HG03039 (cell line): ENCODE results near the gene CENPK.
"Not testable (repeated sequence)": the region's sequence is repeated elsewhere in the genome, so short reads cannot be mapped to it uniquely, and the experiment has no call there.

ENCODE experiments used
- ATAC-seq: cut with Tn5 transposase; IDR thresholded peaks from one replicate; pipeline ENCODE4 v1.9.1; 2021; ENCODE audit warnings: mild to moderate bottlenecking, moderate library complexity; ENCODE audit not compliant: unreplicated experiment

Gene CENPK

GRCh38 chr5:65562731-65563701 lies at the start of gene CENPK, which contains the start of gene PPWD1:
TSS of gene CENPK (minus strand) at chr5:65563168. CDS start at chr5:65554907, 8,261 bp downstream.
TSS of gene PPWD1 (plus strand) at chr5:65563296. CDS start at chr5:65563311, 15 bp downstream.
- ATAC-seq: peak; percentile 98

DNA sequence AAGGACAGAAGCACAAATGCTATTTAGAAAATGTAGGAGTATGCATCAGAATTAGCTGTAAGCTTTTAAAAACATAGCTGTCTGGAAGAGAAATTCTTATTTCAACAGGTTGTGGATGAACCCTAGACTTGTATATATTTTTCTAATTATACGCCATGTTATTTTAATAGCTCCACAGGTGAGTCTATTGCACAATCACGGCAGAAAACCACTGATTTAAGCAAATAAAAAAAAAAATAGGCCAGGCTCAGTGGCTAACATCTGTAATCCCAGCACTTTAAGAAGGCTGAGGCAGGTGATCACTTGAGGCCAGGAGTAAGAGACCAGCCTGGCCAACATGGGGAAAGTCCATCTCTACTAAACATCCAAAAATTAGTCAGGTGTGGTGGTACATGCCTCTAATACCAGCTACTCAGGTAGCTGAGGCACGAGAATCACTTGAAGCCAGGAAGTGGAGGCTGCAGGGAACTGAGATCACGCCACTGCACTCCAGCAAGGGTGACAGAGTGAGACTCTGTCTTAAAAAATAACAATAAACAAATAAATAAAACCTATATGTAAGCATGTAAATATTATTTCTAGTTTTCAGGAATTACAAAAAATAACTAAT lies 49.4 kb upstream of the CENPK start:
- ATAC-seq: no peak

DNA sequence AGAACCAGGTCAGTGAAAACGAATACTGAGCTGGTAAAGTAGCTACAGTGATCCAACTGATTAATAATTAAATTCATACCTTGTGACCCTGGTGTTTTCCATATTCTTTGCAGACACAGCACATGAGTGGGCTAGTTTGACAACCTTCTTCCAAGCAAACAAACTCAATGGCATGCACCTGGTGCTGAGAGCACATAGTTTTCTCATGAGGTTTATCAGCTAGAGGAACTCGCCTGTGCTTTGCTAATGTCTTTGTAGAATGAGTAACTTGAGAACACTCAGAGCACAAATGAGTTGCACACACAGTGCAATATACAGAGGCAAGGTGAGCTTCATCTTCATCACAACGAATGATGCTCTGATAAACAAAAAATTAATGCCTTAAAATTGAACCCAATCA lies 48.6 kb upstream of the CENPK start:
- no peak for ATAC-seq

DNA sequence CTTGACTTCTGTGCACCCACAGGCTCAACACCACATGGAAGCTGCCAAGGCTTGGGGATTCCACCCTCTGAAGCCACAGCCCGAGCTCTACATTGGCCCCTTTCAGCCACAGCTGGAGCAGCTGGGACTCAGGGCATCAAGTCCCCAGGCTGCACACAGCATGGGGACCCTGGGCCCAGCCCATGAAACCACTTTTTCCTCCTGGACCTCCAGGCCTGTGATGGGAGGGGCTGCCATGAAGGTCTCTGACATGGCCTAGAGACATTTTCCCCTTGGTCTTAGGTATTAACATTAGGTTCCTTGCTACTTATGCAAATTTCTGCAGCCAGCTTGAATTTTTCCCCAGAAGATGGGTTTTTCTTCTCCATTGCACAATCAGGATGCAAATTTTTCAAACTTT lies 38.8 kb upstream of the CENPK start:
- not testable (repeated sequence) for ATAC-seq

DNA sequence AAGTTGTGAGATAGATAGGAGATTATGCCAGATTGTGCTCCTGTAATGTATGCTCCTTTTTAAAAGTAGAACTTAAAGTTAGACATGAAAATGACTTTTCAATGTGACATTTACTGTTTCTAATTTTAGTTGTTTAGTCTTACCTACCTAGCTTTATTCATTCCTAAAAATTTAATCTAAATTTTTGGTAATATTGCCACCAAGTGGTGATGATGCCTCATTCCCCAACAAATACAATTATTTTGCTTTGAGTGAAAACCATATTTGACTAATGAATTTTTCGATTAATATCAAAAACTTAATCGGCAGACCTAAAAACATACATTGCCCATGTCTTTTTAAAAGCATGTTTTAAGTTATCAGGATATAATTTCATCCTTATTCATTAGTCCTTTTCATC lies 25.7 kb upstream of the CENPK start:
- ATAC-seq: no peak

DNA sequence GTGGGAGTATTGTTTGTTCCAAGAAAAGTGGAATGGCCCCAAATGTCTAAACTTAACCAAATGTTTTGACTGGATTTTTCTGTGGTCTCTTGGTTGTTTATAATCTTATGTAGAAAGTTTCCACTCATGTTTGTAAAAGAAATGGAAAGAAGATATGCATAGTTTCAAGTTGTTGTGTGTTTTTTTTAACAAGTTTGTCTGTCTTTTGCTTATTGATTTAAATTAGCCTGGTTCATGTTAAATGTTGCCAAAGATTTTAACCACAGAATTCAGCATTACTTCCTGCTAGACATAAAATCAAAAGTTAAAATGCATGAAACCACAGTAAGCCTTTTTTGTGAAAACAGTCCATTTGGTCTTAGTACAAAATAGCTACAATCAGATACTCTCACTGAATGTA lies 14.2 kb upstream of the CENPK start:
- ATAC-seq: no peak

DNA sequence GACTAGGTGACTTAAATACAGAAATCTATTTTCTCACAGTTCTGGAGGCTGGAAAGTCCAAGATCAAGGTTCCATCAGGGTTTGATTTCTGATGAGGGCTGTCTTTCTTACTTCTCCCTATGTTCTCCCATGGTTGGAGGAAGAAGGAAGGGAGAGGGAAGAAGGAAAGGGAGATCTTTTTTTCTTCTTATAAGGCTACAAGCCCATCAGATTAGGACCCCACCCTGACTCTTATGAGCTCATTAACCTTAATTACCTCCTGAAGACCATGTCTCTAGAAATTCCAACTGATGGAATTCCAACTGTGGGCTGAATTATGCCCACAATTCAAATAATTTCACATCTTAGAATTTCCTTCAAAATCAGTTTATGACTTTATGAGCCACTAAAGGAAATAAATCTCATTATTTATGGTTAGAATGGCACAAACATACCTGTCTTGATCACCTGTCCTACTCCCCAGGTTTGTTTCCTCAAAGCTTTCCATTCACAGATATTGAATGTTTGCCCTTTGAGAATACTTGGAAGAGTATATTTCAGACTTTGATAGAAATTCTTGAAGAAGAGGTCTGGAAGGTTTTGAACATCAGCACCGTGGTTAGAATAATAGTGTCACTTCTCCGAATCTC lies 7.7 kb upstream of the CENPK start:
- no peak for ATAC-seq

DNA sequence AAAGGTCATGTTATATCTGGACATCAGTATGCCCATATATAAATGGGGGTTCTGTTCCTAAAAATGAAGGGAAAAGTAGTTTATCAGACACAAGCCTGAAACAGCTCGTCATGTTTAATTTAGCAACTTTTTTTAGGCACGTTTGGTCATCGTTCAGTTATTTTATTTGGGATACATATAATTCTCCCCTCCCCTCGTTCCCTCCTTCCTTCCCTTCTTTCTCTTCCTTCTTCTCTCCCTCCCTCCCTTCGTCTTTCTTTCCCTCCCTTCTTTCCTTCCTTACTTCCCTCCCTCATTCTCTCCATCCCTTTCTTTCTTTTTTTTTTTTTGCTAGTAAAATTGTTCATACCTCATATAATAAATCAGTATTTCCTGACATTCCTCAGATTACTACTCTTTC lies 3.5 kb upstream of the CENPK start:
- no peak for ATAC-seq

DNA sequence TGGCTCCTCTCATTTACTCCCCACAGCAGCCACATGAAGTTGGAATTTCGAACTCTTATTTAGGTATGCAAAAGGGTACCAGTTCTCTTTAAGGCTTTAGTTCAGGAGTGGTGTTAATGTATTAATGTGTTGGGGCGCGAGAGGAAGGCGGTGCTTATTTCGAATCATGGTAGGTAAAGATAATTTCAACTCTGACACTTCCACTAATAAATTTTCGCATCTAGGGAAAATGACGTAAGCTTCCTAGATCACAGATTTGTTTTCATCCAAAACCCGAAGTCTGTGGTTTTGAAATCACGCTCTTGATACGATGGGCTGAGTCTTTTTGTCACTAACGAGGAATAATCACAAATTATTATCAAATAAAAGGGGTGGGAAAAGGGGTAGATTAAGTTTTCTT lies 809 bp upstream of the CENPK start:
- ATAC-seq: no peak

GRCh38 chr5:65556718-65557117 lies 6.2 kb downstream of the CENPK start:
- no peak for ATAC-seq

DNA sequence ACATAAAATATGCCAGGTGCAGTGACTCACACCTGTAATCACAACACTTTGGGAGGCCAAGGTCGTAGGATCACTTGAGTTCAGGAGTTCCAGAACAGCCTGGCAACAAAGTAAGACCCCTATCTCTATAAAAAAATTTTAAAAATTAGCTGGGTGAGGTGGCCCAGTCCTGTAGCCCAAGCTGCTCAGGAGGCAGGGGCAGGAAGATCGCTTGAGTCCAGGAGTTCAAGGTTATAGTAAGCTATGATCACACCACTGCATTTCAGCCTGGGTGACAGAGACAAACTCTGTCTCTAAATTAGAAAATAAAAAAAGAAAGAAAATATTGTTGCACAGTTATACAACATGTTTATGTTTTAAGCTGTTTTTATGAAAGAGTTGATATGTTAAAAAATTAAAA lies 6.8 kb downstream of the CENPK start:
- no peak for ATAC-seq

- ATAC-seq: no peak
These were observed 7.7 kb downstream of the CENPK start for GRCh38 chr5:65555287-65555686.

DNA sequence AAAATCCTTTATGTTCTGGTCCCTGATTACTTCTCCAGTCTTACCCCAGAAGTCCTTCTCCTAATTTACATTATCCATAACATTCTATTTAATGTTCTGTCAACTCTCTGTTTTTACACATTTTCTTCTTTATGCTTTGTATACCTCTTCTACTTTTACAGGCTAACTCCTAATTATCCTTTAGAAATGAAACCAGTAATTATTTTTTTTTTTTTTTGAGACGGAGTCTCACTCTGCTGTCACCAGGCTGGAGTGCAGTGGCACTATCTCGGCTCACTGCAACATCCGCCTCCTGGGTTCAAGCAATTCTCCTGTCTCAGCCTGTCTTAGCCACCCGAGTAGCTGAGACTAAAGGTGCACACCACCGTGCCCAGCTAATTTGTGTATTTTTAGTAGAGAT lies 9.0 kb downstream of the CENPK start:
- no peak for ATAC-seq

- ATAC-seq: no peak
These were observed 14.7 kb downstream of the CENPK start for GRCh38 chr5:65548281-65548680.

- no peak for ATAC-seq
These were observed 16.8 kb downstream of the CENPK start for GRCh38 chr5:65546141-65546540.

DNA sequence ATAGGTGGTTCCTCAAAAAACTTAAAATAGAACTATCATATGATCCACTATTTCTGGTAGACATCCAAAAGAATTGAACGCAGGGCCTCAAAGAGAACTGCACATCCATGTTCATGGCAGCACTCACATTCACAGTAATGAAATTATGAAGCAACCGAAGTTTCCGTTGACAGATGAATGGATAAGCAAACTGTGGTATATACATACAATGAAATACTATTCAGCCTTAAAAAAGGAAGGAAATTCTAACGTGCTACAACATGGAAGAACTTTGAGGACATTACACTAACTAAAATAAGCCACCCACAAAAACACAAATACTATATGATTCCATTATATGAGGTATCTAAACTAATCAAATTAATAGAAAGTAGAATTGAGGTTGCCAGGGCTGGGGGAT lies 18.5 kb downstream of the CENPK start:
- no peak for ATAC-seq

- ATAC-seq: no peak
These were observed 23.1 kb downstream of the CENPK start for GRCh38 chr5:65539827-65540226.

- no peak for ATAC-seq
These were observed 27.4 kb downstream of the CENPK start for GRCh38 chr5:65535529-65535987.

DNA sequence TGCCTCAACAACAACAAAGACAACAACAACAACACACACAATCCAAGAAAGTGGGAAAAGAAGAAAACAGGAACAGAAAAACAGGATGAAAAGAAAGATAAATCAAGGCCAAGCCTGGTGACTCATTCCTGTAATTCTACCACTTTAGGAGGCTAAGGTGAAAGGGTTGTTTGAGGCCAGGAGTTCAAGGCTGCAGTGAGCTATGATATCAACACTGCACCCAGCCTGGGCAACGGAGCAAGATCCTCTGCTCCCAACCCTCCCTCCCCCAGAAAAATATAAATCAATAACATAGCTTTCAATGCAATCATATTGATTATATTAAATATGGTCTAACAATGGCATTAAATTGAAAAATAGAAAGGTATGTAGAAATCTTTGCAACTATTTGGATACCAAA lies 32.1 kb downstream of the CENPK start:
- no peak for ATAC-seq

- ATAC-seq: no peak
These were observed 37.2 kb downstream of the CENPK start for GRCh38 chr5:65525726-65526125.

- no peak for ATAC-seq
These were observed 50.6 kb downstream of the CENPK start for GRCh38 chr5:65512170-65512937.
